NT2/D1 (cell line): ENCODE measurements around the gene IL36G.

Experiments
- DNase-seq: peaks from one replicate; pipeline ENCODE4 v3.0.0-alpha.2; 2011; ENCODE audit warnings: low read depth, low spot score
- H3K27me3 ChIP-seq: 2 replicates; pipeline ENCODE4 v1.6.0; 2011; ENCODE audit warnings: mild to moderate bottlenecking; ENCODE audit not compliant: insufficient read length, insufficient read depth
- H3K36me3 ChIP-seq: 2 replicates; pipeline ENCODE4 v1.6.1; 2011; ENCODE audit warnings: mild to moderate bottlenecking, low read length, mixed read lengths; ENCODE audit not compliant: insufficient read depth, insufficient read length
- H3K4me1 ChIP-seq: 2 replicates; pipeline ENCODE4 v1.5.1; 2011; ENCODE audit not compliant: insufficient read depth, insufficient read length
- H3K4me3 ChIP-seq: 2 replicates; pipeline ENCODE4 v1.5.1; 2011; ENCODE audit warnings: low read depth; ENCODE audit not compliant: insufficient read length
- H3K9ac ChIP-seq: 2 replicates; pipeline ENCODE4 v1.6.0; 2011; ENCODE audit warnings: low read depth; ENCODE audit not compliant: insufficient read length
- H3K9me3 ChIP-seq: 2 replicates; pipeline ENCODE4 v1.5.1; 2011; ENCODE audit warnings: mild to moderate bottlenecking, low read length; ENCODE audit not compliant: insufficient read depth
- SUZ12 ChIP-seq: IDR thresholded peaks from 2 replicates; pipeline ENCODE4 v1.6.1; 2011; ENCODE audit not compliant: insufficient read length, insufficient read depth; ENCODE audit errors: extremely low read depth
- YY1 ChIP-seq: IDR thresholded peaks from 2 replicates; pipeline ENCODE4 v1.6.1; 2011; ENCODE audit not compliant: insufficient read length, insufficient read depth
- ZNF274 ChIP-seq: IDR thresholded peaks from 2 replicates; pipeline ENCODE4 v1.6.1; 2011; ENCODE audit warnings: mild to moderate bottlenecking, low read depth, low read length

IL36G gene

DNA sequence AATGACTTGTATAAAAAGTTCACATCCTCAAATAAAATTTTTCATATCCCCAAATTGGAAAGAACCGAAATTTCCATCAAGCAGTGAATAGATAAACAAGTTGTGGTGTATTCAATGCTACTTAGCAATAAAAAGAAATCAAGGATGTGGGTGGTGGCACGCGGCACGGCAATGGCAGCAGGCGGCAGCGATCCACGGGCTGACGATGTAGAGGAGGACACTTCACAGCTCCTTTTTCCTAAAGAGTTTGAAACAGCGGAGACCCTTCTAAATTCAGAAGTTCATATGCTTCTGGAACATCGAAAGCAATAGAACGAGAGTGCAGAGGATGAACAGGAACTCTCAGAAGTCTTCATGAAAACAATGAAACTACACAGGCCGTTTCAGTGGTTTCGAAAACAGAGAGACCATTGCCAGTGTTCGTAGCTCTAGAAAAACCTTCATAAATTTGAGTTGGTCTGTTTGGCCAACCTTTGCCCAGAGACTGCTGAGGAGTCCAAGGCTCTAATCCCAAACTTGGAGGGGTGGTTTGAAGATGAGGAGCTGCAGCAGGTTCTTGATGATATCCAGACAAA is 17.6 kb downstream of the IL36G start:
- H3K9me3 ChIP-seq, result peaks cover 26% of the 10 kb centered on the region
- H3K4me3 ChIP-seq, result no peak overlapping the region
- H3K27me3 ChIP-seq, result no peaks in the 10 kb centered on the region
- H3K36me3 ChIP-seq, result no peaks in the 10 kb centered on the region
- no peak for DNase-seq
- H3K4me1 ChIP-seq, result no peaks in the 10 kb centered on the region
- TF ChIP-seq ZNF274 (no peak), YY1 (no peak), SUZ12 (no peak)
- H3K9ac ChIP-seq, result no peak overlapping the region

GRCh38 chr2:112996635-112997034 is 18.8 kb downstream of the IL36G start:
- H3K36me3 ChIP-seq, result no peaks in the 10 kb centered on the region
- no peaks in the 10 kb centered on the region for H3K4me1 ChIP-seq
- no peaks in the 10 kb centered on the region for H3K27me3 ChIP-seq
- H3K4me3 ChIP-seq, result no peak overlapping the region
- peaks cover 34% of the 10 kb centered on the region for H3K9me3 ChIP-seq
- no peak for TF ChIP-seq SUZ12
- no peak for TF ChIP-seq ZNF274
- no peak for TF ChIP-seq YY1
- H3K9ac ChIP-seq, result no peak overlapping the region
- DNase-seq, result no peak

DNA sequence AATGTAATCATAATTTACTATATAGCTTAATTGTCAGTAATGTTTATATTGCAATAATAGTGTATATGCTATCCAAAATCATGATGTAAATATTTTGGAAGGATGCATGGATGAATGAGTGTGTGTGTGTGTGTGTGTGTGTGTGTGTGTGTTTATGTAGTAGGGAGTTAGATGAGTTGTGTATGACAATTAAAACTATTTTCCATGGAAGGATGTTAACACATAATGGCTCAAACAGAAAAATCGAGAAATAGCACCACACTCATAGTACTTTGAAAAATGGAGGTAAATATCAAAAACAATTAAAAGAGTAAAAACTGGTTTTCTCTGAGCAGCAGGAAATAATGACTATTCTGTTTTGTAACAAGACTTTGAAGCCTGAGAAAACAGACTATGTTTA is 19.3 kb downstream of the IL36G start:
- Histone ChIP-seq H3K27me3 (no peaks in the 10 kb centered on the region), H3K9me3 (peaks cover 29% of the 10 kb centered on the region), H3K9ac (no peak overlapping the region), H3K4me3 (no peak overlapping the region), H3K4me1 (no peaks in the 10 kb centered on the region), H3K36me3 (no peaks in the 10 kb centered on the region)
- no peak for TF ChIP-seq ZNF274
- no peak for TF ChIP-seq YY1
- no peak for TF ChIP-seq SUZ12
- DNase-seq, result no peak

DNA sequence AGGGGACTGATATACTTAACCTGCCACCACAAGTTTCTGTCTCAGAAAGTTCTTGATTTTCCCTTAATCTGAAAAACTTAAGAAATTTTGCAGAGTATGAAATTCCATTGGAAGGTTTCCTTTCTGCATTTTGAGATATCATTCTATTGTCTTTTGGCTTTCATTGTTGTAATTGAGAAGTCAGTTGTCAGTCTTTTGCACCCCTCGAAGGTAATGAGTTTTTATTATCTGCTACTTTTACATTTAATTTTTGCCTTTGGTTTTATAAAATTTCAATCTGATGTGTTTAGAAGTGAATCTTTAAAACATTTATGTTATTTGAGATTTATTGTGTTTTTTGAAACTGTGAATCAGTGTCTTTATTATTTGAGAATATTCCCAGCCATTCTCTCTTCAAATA is 22.6 kb downstream of the IL36G start:
- no peak for DNase-seq
- Histone ChIP-seq H3K27me3 (no peaks in the 10 kb centered on the region), H3K4me1 (no peaks in the 10 kb centered on the region), H3K36me3 (no peaks in the 10 kb centered on the region), H3K4me3 (no peak overlapping the region), H3K9ac (no peak overlapping the region), H3K9me3 (peaks cover 26% of the 10 kb centered on the region; the same call in 1 of the 2 replicates)
- no peak for TF ChIP-seq YY1
- no peak for TF ChIP-seq SUZ12
- no peak for TF ChIP-seq ZNF274

DNA sequence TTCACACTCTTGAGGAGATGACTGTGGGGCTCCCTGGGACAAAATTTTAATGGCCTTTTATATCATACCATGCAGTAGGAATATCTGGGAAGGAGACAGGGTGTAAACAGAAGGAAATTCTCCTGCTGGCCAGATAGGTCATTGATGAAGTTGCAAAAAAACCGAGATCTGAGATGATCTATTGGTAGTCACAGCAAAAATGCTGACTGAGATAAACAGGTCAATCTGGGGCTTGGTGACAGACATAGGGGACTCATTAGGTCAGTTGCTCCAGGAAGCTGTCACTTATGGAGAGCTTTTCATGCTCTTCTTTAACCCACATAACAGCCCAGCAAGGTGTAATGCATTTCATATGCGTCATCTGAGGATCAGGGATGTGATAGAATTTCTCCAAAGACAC is 24.9 kb downstream of the IL36G start:
- no peak for TF ChIP-seq SUZ12
- no peak for TF ChIP-seq YY1
- no peak for TF ChIP-seq ZNF274
- DNase-seq, result no peak
- no peaks in the 10 kb centered on the region for H3K36me3 ChIP-seq
- H3K4me1 ChIP-seq, result no peaks in the 10 kb centered on the region
- H3K4me3 ChIP-seq, result no peak overlapping the region
- no peak overlapping the region for H3K9ac ChIP-seq
- no peaks in the 10 kb centered on the region for H3K27me3 ChIP-seq
- peaks cover 26% of the 10 kb centered on the region; the same call in 1 of the 2 replicates for H3K9me3 ChIP-seq

DNA sequence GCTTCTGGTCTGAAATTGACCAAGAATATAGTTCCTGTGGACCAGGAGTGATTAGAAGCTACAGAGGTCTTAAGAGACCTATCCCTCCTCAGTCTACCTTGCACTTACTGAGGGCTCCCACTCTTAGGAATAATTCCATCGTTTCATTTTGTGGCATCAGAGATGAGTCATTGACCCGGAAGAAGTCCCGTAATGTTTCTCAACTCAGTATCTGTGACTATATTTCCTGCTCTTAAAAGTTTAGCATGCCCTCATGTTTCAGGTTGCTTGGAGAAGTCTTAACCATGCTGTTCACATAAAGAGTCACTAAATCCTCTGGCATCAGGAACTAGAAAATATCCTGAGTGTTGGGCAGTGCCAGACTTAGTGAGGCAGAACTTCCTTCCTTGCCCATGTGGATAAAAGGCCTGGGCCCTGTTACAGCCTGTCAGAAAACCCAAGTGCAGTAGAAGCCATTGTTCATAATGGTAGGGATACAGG is 27.3 kb downstream of the IL36G start, which contains the start of gene IL36A:
Gene IL36A (plus strand): TSS at position 430 of the 480 bp plus-strand sequence. CDS start 413 bp downstream, outside the sequence.
- TF ChIP-seq SUZ12 (no peak), YY1 (no peak), ZNF274 (no peak)
- DNase-seq, result no peak
- Histone ChIP-seq H3K9ac (no peak within 1 kb of the TSS), H3K4me3 (no peak within 1 kb of the TSS), H3K36me3 (no peaks in the 10 kb centered on the region), H3K9me3 (peaks cover 16% of the 10 kb centered on the region; the same call in 1 of the 2 replicates), H3K4me1 (no peaks in the 10 kb centered on the region), H3K27me3 (no peaks in the 10 kb centered on the region)

- Histone ChIP-seq H3K9me3 (no peaks in the 10 kb centered on the region), H3K36me3 (no peaks in the 10 kb centered on the region), H3K4me3 (no peak overlapping the region), H3K9ac (no peak overlapping the region), H3K27me3 (no peaks in the 10 kb centered on the region), H3K4me1 (no peaks in the 10 kb centered on the region)
- TF ChIP-seq YY1 (no peak), SUZ12 (no peak), ZNF274 (no peak)
- no peak for DNase-seq
These were observed 29.4 kb downstream of the IL36G start for GRCh38 chr2:113007250-113007649.
